Measurements from ENCODE around the gene STX8.

Gene STX8

GRCh38 chr17:9294661-9295210 is 280.9 kb downstream of the STX8 start:
- no peak for DNase-seq (ENCODE audit: low spot score)

GRCh38 chr17:9292561-9292941 is 283.1 kb downstream of the STX8 start:
- no peak for DNase-seq (ENCODE audit: low spot score)

GRCh38 chr17:9291912-9292560 is 283.6 kb downstream of the STX8 start:
- DNase-seq (ENCODE audit: low spot score): peak; percentile 68

DNA sequence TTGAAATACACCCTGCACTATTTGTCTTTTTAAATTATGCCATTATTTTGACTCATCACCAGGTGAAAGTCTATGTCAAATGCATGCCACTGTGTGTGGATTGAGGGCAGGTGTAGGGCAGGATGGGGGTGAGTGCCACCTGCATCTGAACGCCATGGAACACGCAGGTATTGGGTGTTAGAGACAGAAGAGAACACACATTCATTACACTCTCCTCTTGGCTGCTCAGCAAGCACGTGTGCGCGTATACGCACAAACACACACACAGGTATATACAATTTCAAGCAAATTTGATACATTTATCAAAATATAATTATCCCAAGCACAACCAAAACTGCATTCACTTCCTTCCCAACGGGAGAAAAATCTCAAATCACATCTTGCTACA is 285.4 kb downstream of the STX8 start:
- DNase-seq (ENCODE audit: low spot score): no peak

DNA sequence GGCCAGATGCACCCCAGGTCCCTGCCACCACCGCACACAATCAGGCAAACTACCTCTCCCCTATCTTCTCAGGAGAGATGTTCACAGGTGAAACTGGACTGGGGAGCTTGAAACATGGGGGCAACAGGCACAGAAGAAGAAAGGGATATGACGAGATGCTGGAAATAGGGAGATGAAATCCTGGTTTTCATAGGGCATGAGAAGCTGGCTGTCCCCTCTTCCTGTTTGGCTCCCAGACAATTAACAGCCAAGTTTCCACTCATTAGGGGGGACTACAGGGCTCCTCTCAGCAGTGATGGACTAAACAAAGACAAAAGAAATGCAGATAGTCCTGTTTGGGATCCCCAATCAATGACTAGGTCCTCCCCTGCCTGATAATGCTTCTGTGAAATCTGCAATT is 288.3 kb downstream of the STX8 start:
- DNase-seq (ENCODE audit: low spot score): no peak

DNA sequence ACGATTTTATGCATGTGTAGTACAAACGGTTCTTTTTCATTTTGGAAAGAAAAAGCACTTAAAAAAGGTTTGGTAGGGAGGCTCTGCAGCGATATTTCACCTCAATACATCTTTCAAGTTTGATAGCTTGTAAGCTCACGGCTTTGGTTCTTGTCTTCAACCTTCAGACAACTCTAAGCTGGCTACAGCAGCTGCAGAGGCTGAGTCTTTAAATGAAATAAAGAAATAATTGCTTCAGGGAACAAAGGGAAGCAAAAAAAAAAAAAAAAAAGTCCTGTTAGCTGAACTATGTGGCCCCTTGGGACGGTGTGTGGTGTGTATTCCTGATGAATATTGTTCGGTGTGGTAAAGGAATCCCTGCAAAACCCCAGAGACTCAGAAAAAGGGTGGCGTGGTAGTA is 289.2 kb downstream of the STX8 start:
- DNase-seq (ENCODE audit: low spot score): no peak

GRCh38 chr17:9285602-9286427 is 289.8 kb downstream of the STX8 start:
- no peak for DNase-seq (ENCODE audit: low spot score)

DNA sequence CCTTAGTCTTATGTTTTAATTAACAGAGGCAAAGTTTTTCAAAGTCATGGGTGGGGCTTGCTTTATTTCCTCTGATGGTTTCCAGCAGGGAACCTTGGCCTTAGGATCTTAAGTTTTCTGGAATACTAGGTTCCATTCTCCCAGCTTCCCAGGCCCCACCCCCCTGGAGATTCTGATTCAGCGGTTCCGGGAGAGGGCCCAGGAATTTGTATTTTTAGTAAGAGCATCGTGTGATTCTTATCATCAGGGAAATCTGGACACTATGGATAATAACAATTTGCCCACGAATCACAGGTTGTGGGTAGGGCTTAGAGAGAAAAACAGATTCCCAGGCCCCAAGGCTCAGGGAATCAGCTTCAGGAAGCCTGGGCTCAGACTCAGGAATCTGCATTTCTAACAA is 290.7 kb downstream of the STX8 start:
- no peak for DNase-seq (ENCODE audit: low spot score)

DNA sequence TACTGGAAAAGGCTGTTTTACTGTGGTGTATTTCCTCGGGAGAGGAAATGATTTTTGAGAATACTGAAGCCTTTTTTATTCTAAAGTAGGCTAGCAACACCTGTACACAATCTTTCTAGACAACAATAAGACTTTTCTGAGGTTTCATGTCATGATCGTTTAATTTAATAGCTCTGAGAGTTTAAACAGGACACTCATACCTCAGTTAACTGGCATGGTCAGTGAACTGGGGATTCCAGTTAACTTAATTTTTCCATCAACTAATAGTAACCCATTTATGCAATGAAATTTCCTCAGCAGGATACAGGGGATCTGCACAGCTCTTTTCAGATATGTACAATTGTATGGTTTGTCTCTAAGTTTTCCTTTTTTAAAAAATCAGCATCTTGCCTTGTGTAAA is 291.7 kb downstream of the STX8 start:
- DNase-seq (ENCODE audit: low spot score): no peak

DNA sequence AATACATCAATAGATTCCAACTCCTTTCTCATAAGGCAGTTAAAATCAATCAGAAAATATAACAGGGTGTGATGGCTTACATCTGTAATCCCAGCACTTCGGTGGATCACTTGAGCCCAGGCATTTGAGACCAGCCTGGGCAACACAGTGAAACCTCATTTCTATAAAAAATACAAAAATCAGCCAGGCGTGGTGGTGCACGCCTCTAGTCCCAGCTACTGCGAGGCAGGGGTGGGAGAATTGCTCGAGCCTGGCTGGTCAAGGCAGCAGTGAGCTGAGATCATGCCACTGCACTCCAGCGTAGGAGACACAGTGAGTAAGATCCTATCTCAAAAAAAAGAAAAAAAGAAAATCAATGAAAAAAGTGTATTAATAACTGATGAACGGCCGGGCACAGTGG is 295.7 kb downstream of the STX8 start:
- DNase-seq (ENCODE audit: low spot score): no peak

DNA sequence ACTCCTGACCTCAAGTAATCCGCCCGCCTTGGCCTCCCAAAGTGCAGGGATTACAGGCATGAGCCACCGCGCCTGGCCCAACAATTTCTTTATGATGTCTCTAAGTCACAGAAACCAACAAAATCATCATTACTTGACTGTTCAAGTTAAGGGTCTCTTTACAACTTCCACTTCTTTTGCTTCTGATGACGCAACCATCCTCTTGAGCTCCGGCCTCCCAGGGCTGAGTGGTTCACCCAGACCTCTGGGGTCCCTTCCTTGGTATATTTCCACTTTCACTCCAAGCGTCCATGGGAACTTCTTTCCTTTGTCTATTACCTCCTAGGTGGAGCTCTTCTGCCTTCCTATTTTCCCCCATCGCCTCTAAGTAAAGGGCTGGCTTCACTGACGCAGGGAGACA is 300.6 kb downstream of the STX8 start:
- no peak for DNase-seq (ENCODE audit: low spot score)

DNA sequence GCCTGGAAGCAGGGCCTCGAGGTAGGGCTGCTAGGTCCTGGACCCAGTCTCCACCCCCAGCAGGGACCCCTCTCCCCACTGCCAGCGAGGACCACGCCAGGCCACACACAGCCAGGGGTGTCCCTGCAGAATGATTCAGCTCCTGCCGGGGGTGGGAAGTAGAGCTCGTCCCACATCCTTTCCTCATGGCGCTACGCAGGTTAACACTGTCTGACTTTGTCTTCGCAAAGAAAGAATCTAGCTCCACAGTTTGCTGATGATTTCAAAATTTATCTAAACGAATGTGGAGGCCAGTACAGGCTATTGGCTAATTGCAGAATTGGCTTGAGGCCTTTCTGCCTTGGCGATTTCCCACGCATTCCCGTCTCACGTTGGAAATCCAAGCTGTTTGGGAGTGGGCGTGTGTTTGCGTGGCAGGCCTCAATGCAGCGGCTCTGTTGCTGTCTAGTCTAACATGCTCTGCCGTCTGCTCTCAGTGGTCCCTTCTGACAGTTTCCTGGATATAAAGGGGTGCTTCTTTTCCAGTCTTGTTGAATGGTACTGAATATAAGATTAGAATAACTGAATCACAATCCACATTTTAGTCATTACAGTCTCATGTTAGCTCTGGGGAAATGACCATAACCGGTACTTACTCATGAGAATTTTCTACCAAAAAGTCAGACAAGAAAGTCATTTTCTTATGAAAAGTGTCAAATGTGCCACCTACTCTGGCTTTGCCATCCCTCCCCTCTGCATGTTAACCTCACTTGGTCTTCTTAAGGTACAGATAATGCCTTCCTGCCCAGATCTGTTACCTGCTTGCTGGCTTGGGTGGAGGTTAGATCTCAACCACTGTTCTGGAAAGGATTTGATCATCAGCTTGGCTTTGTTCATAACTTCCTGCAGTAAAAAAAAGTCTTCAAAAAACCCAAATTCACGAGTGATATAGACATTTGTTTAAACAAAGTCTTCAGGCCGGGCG is 301.9 kb downstream of the STX8 start:
- no peak for DNase-seq (ENCODE audit: low spot score)

DNA sequence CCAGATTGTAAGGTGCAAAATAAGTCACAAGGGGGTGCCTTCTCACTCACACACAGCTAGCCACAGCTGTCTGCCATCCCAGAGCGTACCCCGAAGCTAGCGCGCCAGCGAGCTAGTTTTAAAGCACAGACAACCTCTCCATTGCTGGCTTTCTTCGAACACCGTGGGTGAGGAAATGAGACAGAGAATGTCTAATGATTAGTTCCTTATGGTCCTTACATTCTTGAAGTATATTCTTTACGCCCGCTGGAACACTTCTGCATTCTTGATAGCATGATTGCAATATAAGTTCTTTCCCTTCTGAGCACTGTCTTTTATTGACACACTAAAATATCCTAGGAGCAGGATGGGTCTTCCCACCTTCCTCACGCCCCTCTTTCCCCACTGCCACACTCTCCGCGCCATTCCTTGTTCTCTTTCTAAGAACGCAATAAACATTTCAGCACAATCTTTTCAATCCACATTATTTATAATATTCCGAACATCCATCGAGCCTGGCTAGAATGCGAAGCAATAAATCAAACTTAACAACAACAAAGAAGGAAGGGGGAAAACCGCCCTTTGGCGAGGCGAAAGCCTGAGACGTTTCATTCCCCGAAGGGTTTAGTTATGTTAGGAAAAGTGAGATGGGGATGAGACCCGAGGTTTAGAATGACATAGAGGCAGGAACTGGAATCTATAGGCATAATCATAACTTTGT is 303.0 kb downstream of the STX8 start:
- DNase-seq (ENCODE audit: low spot score): no peak

DNA sequence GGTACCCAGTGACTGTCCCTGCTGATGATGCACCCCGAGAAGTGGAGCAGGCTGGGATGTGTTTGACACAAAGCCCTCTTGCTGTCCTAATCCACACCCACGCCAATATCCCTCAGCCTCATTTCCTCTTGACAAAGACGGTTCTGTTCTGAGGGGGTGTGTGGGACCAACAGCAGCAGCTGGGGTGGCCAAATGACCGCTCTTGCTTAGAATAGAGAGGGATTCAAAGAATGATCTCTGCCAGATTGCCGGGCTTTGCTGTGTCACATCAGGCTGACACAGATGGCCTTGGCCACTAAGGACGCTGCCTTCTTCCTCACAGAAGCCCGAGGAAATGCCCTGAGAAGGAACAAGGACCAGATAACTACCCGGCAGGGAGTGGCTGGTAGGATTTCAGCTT is 303.6 kb downstream of the STX8 start:
- DNase-seq (ENCODE audit: low spot score): no peak

DNA sequence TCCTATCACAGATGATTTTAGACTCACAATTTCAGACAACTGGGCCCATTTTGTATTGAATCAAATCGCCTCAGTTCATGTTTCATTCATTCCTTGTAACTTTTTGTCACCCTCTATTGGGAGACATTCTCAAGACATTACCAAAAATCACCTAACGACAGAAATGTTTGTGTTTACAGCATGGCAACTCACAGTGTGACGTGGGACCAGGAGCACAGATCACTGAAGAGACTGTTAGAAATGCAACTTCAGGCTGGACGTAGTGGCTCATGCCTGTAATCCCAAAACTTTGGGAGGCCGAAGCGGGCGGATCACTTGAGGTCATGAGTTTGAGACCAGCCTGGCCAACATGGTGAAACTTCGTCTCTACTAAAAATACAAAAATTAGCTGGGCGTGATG is 304.7 kb downstream of the STX8 start:
- no peak for DNase-seq (ENCODE audit: low spot score)

DNA sequence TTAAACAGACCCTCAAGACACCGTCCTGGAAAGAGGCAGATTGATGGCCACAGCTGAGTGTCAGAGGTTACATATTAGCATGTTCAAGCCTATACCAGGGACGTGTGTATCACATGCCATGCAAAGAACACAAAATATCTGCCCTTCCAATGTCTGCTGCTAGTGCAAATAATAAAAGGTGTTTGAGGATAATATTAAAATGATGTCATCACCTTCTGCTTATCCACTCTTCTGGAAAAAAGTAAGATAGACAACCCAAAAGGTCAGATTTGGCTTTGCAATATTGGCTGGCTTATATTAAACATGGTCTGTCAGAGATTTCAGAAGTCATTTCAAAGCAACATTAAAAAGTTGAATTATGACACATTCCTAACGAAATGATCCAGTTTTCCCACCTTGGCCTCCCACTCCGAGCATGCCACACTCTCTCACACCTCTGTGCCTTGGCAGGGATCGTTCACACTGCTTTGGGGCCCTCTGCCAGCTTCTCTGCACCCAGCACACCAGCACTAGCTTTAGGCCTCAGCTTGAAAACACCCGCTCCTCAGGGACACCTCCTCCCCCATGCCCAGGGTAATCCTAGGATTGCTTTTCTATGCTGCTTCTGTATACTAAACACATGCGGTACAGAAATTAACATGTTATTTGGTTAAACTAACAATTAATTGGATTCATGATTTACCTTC is 306.1 kb downstream of the STX8 start:
- DNase-seq (ENCODE audit: low spot score): no peak

DNA sequence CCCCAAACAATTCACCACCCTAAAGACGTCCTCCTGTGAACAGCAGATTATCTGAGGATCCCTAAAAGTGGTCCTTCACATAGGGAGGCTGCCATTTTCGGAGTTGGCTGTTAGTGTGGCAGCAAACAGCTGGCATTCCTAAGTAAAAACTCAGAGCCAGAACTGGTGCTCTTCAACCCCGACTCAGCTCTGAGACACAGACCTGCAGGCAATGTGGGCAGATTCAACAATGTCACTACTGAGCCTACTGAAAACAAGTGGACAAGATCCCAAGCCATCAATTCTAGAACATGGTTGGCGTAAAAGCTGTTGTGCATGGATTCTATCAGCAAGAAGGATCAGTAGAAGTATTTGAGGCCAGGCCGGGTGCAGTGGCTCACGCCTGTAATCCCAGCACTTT is 307.1 kb downstream of the STX8 start:
- no peak for DNase-seq (ENCODE audit: low spot score)

DNA sequence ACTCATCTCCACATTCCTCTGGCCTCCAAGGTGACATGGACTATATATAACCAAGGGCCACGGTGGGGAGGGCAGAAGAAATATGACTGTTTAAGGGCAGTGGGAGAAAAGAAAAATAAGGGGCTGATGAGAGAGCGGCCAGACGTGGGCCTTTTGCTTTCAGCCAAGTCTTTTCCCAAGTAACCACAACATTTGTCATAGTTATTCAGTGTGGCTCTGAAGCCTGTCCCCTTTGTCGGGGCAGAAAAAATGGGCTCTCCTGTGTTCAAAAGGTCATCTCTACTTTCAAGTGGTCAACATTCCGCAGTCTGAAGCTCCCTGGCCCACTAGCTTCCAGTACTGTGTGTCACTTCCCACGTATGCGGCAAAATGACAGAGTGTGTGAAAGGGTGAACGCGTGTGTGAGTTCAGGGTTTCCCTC is 308.9 kb downstream of the STX8 start:
- no peak for DNase-seq (ENCODE audit: low spot score)

GRCh38 chr17:9266031-9266680 is 309.5 kb downstream of the STX8 start:
- no peak for DNase-seq (ENCODE audit: low spot score)

Data from iPS-NIHi11 (cell line).